SJSA1 (cell line): ENCODE measurements around the gene PINK1. TPM values are rescaled to one million over a fixed set of nuclear protein-coding genes. Genes with fewer than 3 reads are reported as not detected.

Experiments
- DNase-seq, 2 experiments: peaks; one replicate each; pipeline ENCODE4 v3.0.0-alpha.2; 2015 to 2020; ENCODE audit warnings: low spot score in 2 of 2, low read depth in 1 of 2
- H3K27ac ChIP-seq: fragments of 250-450 bp; sonication (Bioruptor Pico); 2 replicates; pipeline ENCODE4 v1.5.1; 2020; ENCODE audit warnings: mild to moderate bottlenecking, moderate library complexity
- H3K27me3 ChIP-seq: fragments of 250-450 bp; sonication (Bioruptor Pico); replicated peaks from 2 replicates; pipeline ENCODE4 v1.5.1; 2020; ENCODE audit warnings: mild to moderate bottlenecking, moderate library complexity
- H3K36me3 ChIP-seq: fragments of 250-450 bp; sonication (Bioruptor Pico); 2 replicates; pipeline ENCODE4 v1.5.1; 2020; ENCODE audit warnings: mild to moderate bottlenecking
- H3K4me1 ChIP-seq: fragments of 250-450 bp; sonication (Bioruptor Pico); replicated peaks from 2 replicates; pipeline ENCODE4 v1.6.1; 2021; ENCODE audit warnings: mild to moderate bottlenecking
- H3K4me3 ChIP-seq: fragments of 250-450 bp; sonication (Bioruptor Pico); 2 replicates; pipeline ENCODE4 v1.5.1; 2020; ENCODE audit warnings: mild to moderate bottlenecking
- H3K9me3 ChIP-seq: fragments of 250-450 bp; sonication (Bioruptor Pico); replicated peaks from 2 replicates; pipeline ENCODE4 v1.5.1; 2020; ENCODE audit warnings: mild to moderate bottlenecking
- total RNA-seq: library from RNA; depleted of rRNA; stranded (reverse); fragments of >200 nt; shearing (Covaris generic); gene quantifications from 2 replicates; pipeline ENCODE4 v1.2.3, GENCODE V29; 2014; rRNA removed

Gene PINK1
- total RNA-seq, result 48.0 and 55.0 TPM in 2 replicates

- peak; percentile 75 to 86 for DNase-seq
- H3K9me3 ChIP-seq, result 0 out of 2 replicates have a peak, but pooled peaks cover 6% of the 10 kb centered on the region
- peak within 1 kb of the TSS; percentile 74 for H3K27ac ChIP-seq
- no peaks in the 10 kb centered on the region for H3K27me3 ChIP-seq
- H3K4me1 ChIP-seq, result peaks cover 18% of the 10 kb centered on the region
- H3K4me3 ChIP-seq, result peak within 1 kb of the TSS; percentile 99
- peaks cover 7% of the 10 kb centered on the region; the same call in 1 of the 2 replicates for H3K36me3 ChIP-seq
These were observed at the start of gene PINK1 for GRCh38 chr1:20633190-20634064. TSS of gene PINK1 (plus strand) at chr1:20633458. CDS start at chr1:20633549, 91 bp downstream.

- Histone ChIP-seq H3K4me1 (peaks cover 5% of the 10 kb centered on the region; the same call in 1 of the 2 replicates), H3K27me3 (no peaks in the 10 kb centered on the region; the same call in 1 of the 2 replicates), H3K9me3 (no peaks in the 10 kb centered on the region), H3K27ac (no peak overlapping the region), H3K36me3 (no peaks in the 10 kb centered on the region), H3K4me3 (no peak overlapping the region)
- DNase-seq, result peak in 1 of 2 experiments; percentile 24
These were observed 48.4 kb upstream of the PINK1 start for GRCh38 chr1:20584890-20585289.

- H3K4me1 ChIP-seq, result peaks cover 8% of the 10 kb centered on the region; the same call in 1 of the 2 replicates
- H3K36me3 ChIP-seq, result no peaks in the 10 kb centered on the region
- no peak overlapping the region for H3K27ac ChIP-seq
- H3K27me3 ChIP-seq, result no peaks in the 10 kb centered on the region; the same call in 1 of the 2 replicates
- DNase-seq, result no peak
- no peak overlapping the region for H3K4me3 ChIP-seq
- no peaks in the 10 kb centered on the region for H3K9me3 ChIP-seq
These were observed 46.2 kb upstream of the PINK1 start for GRCh38 chr1:20586953-20587660.

- no peaks in the 10 kb centered on the region for H3K9me3 ChIP-seq
- no peak for DNase-seq
- no peak overlapping the region for H3K27ac ChIP-seq
- H3K4me1 ChIP-seq, result peaks cover 8% of the 10 kb centered on the region; the same call in 1 of the 2 replicates
- H3K36me3 ChIP-seq, result no peaks in the 10 kb centered on the region
- no peaks in the 10 kb centered on the region; the same call in 1 of the 2 replicates for H3K27me3 ChIP-seq
- no peak overlapping the region for H3K4me3 ChIP-seq
These were observed 45.6 kb upstream of the PINK1 start for GRCh38 chr1:20587661-20588053.

GRCh38 chr1:20588634-20589225, 44.5 kb upstream of the PINK1 start, which contains the start of gene CDA:
TSS of gene CDA (plus strand) at chr1:20589097. CDS start at chr1:20589130, 33 bp downstream.
- Histone ChIP-seq H3K4me1 (peaks cover 8% of the 10 kb centered on the region; the same call in 1 of the 2 replicates), H3K36me3 (no peaks in the 10 kb centered on the region), H3K27ac (no peak within 1 kb of the TSS), H3K27me3 (no peaks in the 10 kb centered on the region; the same call in 1 of the 2 replicates), H3K9me3 (no peaks in the 10 kb centered on the region), H3K4me3 (no peak within 1 kb of the TSS)
- DNase-seq, result no peak

- no peak overlapping the region for H3K27ac ChIP-seq
- H3K4me3 ChIP-seq, result no peak overlapping the region
- H3K36me3 ChIP-seq, result no peaks in the 10 kb centered on the region
- H3K4me1 ChIP-seq, result peaks cover 8% of the 10 kb centered on the region; the same call in 1 of the 2 replicates
- no peaks in the 10 kb centered on the region for H3K9me3 ChIP-seq
- H3K27me3 ChIP-seq, result no peaks in the 10 kb centered on the region; the same call in 1 of the 2 replicates
- DNase-seq, result no peak
These were observed 43.7 kb upstream of the PINK1 start for GRCh38 chr1:20589331-20590278.

GRCh38 chr1:20590306-20590777, 42.9 kb upstream of the PINK1 start:
- no peak overlapping the region for H3K4me3 ChIP-seq
- no peak for DNase-seq
- H3K4me1 ChIP-seq, result peaks cover 8% of the 10 kb centered on the region; the same call in 1 of the 2 replicates
- no peaks in the 10 kb centered on the region for H3K9me3 ChIP-seq
- H3K36me3 ChIP-seq, result no peaks in the 10 kb centered on the region
- no peaks in the 10 kb centered on the region for H3K27me3 ChIP-seq
- no peak overlapping the region for H3K27ac ChIP-seq

GRCh38 chr1:20593756-20594155, 39.5 kb upstream of the PINK1 start:
- peaks cover 3% of the 10 kb centered on the region; the same call in 1 of the 2 replicates for H3K4me1 ChIP-seq
- H3K27me3 ChIP-seq, result no peaks in the 10 kb centered on the region
- no peak overlapping the region for H3K4me3 ChIP-seq
- H3K27ac ChIP-seq, result no peak overlapping the region
- no peaks in the 10 kb centered on the region for H3K36me3 ChIP-seq
- no peaks in the 10 kb centered on the region for H3K9me3 ChIP-seq
- DNase-seq, result no peak

- no peaks in the 10 kb centered on the region for H3K36me3 ChIP-seq
- H3K27me3 ChIP-seq, result no peaks in the 10 kb centered on the region
- peaks cover 3% of the 10 kb centered on the region; the same call in 1 of the 2 replicates for H3K4me1 ChIP-seq
- no peak overlapping the region for H3K4me3 ChIP-seq
- no peak for DNase-seq
- H3K27ac ChIP-seq, result no peak overlapping the region
- H3K9me3 ChIP-seq, result no peaks in the 10 kb centered on the region
These were observed 38.5 kb upstream of the PINK1 start for GRCh38 chr1:20594746-20595145.

GRCh38 chr1:20596106-20596505, 37.2 kb upstream of the PINK1 start:
- Histone ChIP-seq H3K36me3 (no peaks in the 10 kb centered on the region), H3K27ac (no peak overlapping the region), H3K4me1 (peaks cover 7% of the 10 kb centered on the region), H3K9me3 (no peaks in the 10 kb centered on the region), H3K27me3 (no peaks in the 10 kb centered on the region), H3K4me3 (no peak overlapping the region)
- DNase-seq, result no peak

GRCh38 chr1:20597650-20598049, 35.6 kb upstream of the PINK1 start:
- Histone ChIP-seq H3K4me3 (no peak overlapping the region), H3K27ac (no peak overlapping the region), H3K9me3 (no peaks in the 10 kb centered on the region), H3K4me1 (peaks cover 21% of the 10 kb centered on the region), H3K27me3 (no peaks in the 10 kb centered on the region), H3K36me3 (no peaks in the 10 kb centered on the region)
- no peak for DNase-seq

- no peak overlapping the region for H3K27ac ChIP-seq
- no peak overlapping the region for H3K4me3 ChIP-seq
- no peak for DNase-seq
- H3K9me3 ChIP-seq, result no peaks in the 10 kb centered on the region
- H3K4me1 ChIP-seq, result peaks cover 46% of the 10 kb centered on the region
- no peaks in the 10 kb centered on the region for H3K27me3 ChIP-seq
- H3K36me3 ChIP-seq, result no peaks in the 10 kb centered on the region
These were observed 33.1 kb upstream of the PINK1 start for GRCh38 chr1:20600156-20600555.
